ENCODE results near the gene LTBP1.

DNA sequence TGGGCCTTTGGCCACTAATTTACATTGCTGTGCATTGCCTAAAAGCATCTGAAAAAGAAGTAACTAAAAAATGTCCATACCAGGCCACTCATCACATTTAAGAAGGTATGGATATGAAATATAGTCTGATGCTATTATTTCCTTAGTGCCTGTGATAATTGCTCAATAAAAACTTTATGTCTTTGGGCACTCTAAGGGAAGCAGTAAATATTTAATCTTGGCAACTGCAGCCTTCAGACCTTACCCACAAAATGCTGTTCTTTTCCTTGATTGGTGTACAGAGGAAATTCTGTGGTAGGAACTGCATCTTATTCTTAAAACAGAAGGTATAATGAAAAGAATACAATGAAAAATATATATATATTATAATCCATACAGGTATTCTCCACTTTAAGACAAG, 403.9 kb downstream of the LTBP1 start:
- TF ChIP-seq POLR2AphosphoS5 (IDR thresholded peaks at IDR 0.05; ENCODE audit: low read depth, low read length) (no peak), POLR2A (IDR thresholded peaks at IDR 0.05; ENCODE audit: low read depth, low read length) (no peak), TAF1 (IDR thresholded peaks at IDR 0.05; ENCODE audit: borderline replicate concordance, low read depth, low read length) (no peak)

Data from GM12892 (cell line).